HL-60 (cell line): ENCODE data around the gene POU2AF3.

Experiments
- DNase-seq, 2 experiments: peaks; one replicate each; pipeline ENCODE4 v3.0.0-alpha.2; 2010 to 2020; ENCODE audit warnings: low read depth in 1 of 2, low spot score in 1 of 2
- H3K27ac ChIP-seq: fragments of 250-450 bp; sonication (Bioruptor Pico); replicated peaks from 2 replicates; pipeline ENCODE4 v1.5.1; 2020; ENCODE audit warnings: mild to moderate bottlenecking, moderate library complexity
- H3K27me3 ChIP-seq: fragments of 250-450 bp; sonication (Bioruptor Pico); 2 replicates; pipeline ENCODE4 v1.5.1; 2021; ENCODE audit warnings: mild to moderate bottlenecking, moderate library complexity; ENCODE audit not compliant: insufficient read depth, poor library complexity, severe bottlenecking
- H3K4me3 ChIP-seq: replicated peaks from 2 replicates; pipeline ENCODE4 v1.5.1; 2011; ENCODE audit warnings: mild to moderate bottlenecking, control low read depth, low read length; ENCODE audit not compliant: insufficient read depth
- CTCF ChIP-seq: IDR thresholded peaks from one replicate; pipeline ENCODE4 v1.5.1; 2011; ENCODE audit warnings: low read length, control low read depth, inconsistent platforms; ENCODE audit not compliant: insufficient read depth
- GABPA ChIP-seq: IDR thresholded peaks from 2 replicates; pipeline ENCODE4 v1.6.1; 2012; ENCODE audit warnings: low read depth
- POLR2AphosphoS5 ChIP-seq: IDR thresholded peaks from 2 replicates; pipeline ENCODE4 v1.6.1; 2012; ENCODE audit warnings: low read depth
- SPI1 ChIP-seq: IDR thresholded peaks from 2 replicates; pipeline ENCODE4 v1.6.1; 2012; ENCODE audit warnings: low read depth, mild to moderate bottlenecking, borderline replicate concordance
- TF ChIP-seq, protein P1 (sequence below): IDR thresholded peaks from 2 replicates; pipeline ENCODE4 v1.6.1; 2012; ENCODE audit warnings: low read depth; ENCODE audit not compliant: insufficient replicate concordance

Gene POU2AF3

DNA sequence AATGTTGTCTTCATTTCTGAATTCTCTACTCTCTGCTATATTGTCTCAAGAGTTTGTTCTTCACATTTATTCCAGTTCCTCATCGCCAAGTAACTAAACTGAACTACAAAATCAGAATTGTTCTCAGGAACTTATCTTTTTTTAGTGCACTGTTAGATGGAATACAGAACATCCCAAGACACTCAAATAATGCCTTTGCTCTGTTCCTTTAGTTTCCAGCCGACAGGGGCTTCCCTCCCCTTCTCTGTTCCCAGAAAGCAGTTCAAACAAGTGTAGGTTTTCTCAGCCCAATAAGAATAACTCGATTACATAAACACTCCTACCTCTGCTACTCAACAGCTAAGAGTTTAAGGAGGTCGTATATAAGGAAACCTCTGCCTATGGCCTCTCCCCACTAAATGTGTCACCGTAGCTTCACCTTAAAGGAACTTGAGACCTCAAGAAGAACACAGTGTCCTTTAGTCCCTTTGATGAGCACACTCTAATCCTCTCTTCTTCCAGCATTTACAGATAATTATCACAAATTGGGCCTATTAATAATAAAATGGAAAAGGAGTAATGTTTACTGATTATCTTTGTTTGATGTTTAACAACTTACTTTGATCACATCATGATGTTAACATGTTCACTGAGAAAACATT is 6.9 kb downstream of the POU2AF3 start:
- no peak overlapping the region for H3K27ac ChIP-seq
- H3K4me3 ChIP-seq: no peak overlapping the region
- TF ChIP-seq, protein P1, sequence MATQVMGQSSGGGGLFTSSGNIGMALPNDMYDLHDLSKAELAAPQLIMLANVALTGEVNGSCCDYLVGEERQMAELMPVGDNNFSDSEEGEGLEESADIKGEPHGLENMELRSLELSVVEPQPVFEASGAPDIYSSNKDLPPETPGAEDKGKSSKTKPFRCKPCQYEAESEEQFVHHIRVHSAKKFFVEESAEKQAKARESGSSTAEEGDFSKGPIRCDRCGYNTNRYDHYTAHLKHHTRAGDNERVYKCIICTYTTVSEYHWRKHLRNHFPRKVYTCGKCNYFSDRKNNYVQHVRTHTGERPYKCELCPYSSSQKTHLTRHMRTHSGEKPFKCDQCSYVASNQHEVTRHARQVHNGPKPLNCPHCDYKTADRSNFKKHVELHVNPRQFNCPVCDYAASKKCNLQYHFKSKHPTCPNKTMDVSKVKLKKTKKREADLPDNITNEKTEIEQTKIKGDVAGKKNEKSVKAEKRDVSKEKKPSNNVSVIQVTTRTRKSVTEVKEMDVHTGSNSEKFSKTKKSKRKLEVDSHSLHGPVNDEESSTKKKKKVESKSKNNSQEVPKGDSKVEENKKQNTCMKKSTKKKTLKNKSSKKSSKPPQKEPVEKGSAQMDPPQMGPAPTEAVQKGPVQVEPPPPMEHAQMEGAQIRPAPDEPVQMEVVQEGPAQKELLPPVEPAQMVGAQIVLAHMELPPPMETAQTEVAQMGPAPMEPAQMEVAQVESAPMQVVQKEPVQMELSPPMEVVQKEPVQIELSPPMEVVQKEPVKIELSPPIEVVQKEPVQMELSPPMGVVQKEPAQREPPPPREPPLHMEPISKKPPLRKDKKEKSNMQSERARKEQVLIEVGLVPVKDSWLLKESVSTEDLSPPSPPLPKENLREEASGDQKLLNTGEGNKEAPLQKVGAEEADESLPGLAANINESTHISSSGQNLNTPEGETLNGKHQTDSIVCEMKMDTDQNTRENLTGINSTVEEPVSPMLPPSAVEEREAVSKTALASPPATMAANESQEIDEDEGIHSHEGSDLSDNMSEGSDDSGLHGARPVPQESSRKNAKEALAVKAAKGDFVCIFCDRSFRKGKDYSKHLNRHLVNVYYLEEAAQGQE: no peak
- TF ChIP-seq GABPA (no peak), SPI1 (no peak), POLR2AphosphoS5 (no peak), CTCF (no peak)
- H3K27me3 ChIP-seq: peaks cover 13% of the 10 kb centered on the region
- DNase-seq: no peak

DNA sequence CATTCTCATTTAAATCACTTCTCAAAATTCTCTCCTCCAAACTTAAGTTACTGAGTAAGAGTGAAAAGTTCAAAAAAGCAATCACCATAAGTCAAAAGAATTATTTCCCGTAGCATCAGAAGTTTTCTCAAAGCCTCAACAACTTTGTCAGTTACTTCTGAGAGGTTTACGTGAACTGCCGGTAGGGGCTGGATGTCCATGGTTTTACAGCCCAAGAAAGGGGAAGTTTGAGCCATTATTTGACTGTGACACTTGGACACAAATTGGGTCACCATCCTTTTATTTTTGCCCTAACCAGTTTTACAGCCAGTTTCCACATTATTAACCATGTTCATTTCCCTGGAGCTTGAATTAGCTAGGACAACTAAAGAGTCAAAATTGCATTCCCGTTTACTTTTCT is 7.5 kb downstream of the POU2AF3 start:
- Histone ChIP-seq H3K4me3 (no peak overlapping the region), H3K27ac (no peak overlapping the region), H3K27me3 (peaks cover 10% of the 10 kb centered on the region)
- TF ChIP-seq POLR2AphosphoS5 (no peak), CTCF (no peak), SPI1 (no peak), GABPA (no peak)
- TF ChIP-seq, protein P1: no peak
- DNase-seq: no peak

DNA sequence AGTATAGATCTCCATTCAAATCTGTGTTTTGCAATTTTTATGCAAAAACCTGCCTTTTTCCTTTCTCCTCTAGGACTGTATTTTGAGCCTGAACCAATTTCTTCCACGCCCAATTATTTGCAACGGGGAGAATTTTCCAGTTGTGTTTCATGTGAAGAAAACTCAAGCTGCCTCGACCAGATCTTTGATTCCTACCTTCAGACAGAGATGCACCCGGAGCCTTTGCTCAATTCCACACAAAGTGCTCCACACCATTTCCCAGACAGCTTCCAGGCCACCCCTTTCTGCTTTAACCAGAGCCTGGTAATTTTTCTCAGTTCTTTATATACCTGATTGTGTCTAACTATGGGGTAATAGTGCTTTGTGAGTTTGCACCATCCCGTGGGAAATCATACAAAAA is 8.0 kb downstream of the POU2AF3 start:
- H3K27ac ChIP-seq: no peak overlapping the region
- DNase-seq: no peak
- no peak overlapping the region for H3K4me3 ChIP-seq
- TF ChIP-seq POLR2AphosphoS5 (no peak), GABPA (no peak), SPI1 (no peak), CTCF (no peak)
- TF ChIP-seq, protein P1: no peak
- H3K27me3 ChIP-seq: peaks cover 10% of the 10 kb centered on the region
